HG03521 (cell line): Measurements from ENCODE around the gene UBE3A.

Experiments
- ATAC-seq: cut with Tn5 transposase; IDR thresholded peaks from one replicate; pipeline ENCODE4 v1.9.1; 2021; ENCODE audit warnings: mild to moderate bottlenecking, moderate library complexity; ENCODE audit not compliant: unreplicated experiment

Gene UBE3A

DNA sequence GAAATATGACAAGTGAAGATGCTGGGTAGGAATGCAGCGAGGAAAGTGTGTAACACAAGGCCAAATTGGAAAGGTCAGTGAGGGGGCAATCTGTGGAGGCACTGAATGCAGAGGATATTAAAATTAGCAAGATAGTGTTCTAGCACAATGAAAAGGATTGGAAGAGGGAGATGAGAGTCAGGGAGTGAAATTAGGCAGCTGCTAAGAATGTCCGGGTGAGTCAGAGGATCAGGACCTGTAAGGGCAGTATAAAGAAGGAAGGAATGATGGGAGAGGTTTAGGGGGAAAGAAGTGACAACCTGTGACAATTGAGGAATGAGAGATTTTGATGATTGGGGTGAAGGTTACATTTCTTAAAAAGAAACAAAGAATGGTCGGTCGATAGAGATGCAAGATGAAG is 103.5 kb downstream of the UBE3A start:
- no peak for ATAC-seq

DNA sequence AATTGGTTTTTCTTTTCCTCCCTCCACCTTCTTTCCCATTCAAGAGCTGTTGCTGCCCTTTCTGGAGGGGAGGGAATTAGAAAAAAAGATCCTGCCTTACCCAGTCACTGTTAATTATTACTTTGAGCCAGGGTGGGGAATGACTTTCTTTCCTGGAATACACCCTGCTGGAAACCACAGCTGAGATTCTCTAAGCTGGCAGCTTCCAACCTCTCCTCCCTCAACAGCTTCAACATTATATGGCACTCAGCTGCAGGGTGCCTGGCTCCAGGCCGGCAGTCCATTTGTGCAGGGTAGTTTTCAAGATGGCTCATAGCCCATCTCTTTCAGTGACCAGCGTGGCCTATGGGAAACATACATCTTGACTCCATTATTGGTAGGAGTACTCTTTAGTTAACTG is 105.8 kb downstream of the UBE3A start:
- no peak for ATAC-seq

DNA sequence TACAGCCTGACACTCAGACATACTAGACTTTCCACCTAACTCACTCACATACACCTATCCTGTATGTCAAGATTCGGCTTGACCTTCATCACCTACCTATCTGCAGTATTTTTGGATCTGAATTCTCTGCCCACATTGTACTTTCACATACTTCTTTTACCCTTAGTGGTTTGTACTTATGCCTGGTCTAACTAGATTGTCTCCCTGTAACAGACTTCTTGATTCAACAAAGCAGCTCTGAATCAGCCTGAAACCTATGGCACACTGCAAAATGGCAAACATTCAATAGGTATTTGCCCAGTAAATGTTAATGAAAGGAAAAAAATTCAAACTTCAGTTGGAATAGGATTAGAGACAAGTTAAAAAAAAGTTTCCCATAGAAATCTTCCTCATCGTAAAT is 106.5 kb downstream of the UBE3A start:
- ATAC-seq = no peak

DNA sequence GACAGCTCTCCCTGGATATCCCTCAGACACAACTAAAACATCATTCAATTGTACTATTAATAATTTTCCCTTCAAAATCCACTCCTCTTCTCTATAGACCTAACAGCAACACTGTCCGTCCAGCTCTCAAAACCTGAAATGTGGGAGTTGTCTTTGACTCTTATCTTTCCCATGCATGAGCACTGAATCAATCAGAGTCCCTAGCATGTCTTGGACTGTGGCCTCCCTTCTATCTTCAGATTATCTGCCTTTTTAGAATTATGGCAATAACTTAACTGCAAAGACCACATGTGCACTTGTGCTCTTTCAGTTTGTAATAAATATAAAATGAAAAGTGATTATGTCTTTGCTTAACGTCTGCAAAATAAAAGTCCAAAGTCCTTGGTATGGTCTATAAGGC is 107.0 kb downstream of the UBE3A start:
- no peak for ATAC-seq

DNA sequence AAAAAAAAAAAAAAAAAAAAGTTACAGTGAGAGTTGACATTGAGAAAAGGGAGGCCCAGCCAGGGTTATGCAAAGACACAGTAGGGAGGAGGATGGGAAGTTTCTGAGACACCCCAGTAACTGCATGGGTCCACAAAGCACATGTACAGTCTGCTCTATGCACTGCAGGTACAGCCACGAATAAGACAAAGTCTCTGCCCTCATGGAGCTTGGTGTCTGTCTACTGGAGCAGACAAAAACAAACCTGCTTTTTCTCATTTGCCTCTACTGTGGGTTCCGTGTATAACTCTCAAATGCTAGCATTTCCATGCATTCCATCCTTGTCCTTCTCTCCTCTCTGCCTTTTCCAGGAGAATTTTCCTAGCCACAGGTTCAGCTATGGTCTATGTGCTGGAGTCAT is 107.4 kb downstream of the UBE3A start:
- no peak for ATAC-seq

DNA sequence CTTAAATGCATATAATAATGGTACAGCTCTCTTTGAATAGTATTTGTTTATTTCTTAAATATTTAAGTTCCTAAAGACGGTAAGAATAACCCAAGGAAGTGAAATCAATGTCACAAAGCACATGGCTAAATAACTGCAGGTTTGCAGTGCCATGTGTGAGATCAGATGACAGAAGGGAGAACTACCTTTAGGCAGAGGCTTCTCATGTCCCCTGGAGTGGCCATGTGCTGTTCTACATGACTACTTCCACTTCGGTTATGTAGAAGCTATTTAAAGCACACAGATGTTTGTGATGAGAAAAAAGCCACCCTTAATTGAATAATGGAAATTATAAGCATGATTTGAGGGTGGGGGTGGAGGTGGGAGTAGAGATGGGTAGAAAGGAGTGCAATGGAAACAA is 109.1 kb downstream of the UBE3A start:
- no peak for ATAC-seq

DNA sequence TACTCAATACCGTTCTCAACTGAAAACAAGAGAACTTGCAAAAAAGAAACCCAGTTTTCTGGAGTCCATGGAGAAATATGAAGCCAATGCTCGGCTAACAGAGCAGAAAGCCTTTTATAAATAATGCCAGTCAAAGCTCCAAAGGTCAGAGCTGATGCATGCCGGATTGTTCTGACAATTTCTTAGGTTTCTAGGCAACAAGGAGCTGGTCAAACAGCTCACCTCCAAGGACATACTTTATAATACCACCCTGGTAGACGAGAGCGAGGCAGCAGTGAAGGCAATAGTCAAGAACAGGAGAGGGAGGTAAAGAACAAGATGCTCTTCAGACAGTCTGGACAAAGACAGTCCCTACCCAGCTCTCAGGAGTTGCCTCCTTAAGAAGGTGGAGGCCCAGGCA is 111.1 kb downstream of the UBE3A start:
- ATAC-seq = no peak

DNA sequence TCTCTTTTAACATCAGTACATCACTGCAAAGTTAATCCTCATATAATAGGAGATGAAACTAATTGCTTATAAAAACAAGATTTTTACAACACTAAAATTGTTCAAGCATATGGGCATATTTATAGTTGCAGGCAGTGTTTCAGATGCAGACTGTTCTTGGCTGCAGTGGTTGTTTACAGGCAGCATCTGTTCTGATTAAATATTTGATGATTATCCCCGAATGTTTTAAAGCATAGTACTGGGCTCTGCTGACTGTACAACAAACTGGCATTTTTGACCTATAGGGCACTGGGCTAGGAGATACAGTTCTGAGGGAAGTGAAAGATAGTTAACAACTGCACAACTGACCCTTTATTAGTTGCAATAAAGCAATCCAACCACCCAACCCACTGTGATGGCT is 113.6 kb downstream of the UBE3A start:
- no peak for ATAC-seq

DNA sequence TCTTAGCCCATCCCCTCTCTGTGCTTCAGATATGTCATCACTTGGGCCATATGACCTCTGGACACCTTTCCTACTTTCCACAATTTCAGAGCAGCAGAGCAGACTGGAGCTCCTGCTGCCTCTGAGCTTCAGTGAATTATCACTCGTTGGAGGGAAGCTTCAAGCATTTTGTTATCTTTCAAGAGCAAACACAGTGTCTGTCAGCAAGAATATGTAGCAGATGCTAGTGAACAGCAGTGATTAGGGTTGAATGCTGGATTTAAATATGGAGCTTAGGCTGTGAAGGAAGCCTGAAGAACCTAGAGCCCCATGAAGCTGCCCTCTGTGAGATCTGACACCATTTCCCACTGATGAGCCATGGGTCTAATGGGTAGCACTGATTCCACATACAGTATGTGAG is 115.4 kb downstream of the UBE3A start:
- no peak for ATAC-seq

DNA sequence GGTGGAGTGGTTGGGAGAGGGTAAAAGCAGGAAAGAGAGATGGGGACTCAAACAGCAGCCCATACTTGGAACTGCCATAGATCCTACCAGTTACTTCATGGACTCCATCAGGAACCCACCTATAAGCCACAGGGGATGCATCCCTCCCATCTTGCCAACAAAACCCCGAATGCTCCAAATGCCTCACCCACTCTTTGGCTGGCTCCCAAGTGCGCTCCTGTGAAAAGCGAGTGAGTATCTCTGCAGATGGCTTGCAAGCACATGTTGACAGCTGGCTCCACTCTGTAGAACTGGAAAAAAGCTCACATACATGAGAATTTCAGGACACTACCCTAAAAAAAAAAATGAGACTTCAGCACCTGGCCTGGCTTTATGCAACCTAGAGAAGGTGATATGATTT is 151.0 kb downstream of the UBE3A start:
- ATAC-seq = no peak
